ENCODE data around the gene AFMID.
"Not testable (repeated sequence)": the region's sequence is repeated elsewhere in the genome, so short reads cannot be mapped to it uniquely, and the experiment has no call there.

AFMID gene

DNA sequence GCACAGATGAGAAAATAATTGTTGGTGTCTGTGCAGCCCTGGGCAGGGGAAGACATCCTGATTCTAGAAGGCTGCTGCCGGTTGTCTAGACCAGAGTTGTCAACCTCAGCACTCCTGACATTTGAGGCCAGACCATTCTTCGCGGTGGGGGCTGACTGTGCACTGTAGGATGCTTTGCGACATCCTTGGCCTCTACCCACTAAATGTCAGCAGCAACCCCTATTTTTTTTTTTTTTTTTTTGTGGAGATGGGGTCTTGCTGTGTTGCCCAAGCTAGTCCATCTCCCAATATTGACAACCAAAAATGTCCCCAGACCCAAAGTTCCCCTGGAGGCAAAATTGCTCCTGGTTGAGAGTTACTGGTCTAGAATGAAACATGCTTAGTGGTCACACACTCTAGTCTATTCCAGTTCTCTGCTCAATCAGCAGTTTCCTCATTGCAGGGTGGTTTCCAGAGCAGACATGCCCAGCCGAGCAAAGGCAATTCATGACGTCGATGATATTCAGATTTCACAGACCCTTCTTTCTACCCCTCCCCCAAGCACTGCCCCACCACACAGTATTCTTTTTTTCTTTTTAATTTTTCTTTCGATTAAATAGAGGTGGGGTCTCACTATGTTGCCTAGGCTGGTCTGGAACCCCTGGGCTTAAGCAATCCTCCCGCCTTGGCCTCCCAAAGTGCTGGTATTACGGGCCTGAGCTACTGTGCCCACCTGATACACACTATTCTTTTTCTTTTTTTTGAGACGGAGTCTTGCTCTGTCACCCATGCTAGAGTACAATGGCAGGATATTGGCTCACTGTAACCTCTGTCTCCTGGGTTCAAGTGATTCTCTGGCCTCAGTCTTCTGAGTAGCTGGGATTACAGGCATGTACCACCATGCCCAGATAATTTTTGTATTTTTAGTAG, 32.0 kb upstream of the AFMID start:
- no peak for DNase-seq (ENCODE audit: low read depth)

DNA sequence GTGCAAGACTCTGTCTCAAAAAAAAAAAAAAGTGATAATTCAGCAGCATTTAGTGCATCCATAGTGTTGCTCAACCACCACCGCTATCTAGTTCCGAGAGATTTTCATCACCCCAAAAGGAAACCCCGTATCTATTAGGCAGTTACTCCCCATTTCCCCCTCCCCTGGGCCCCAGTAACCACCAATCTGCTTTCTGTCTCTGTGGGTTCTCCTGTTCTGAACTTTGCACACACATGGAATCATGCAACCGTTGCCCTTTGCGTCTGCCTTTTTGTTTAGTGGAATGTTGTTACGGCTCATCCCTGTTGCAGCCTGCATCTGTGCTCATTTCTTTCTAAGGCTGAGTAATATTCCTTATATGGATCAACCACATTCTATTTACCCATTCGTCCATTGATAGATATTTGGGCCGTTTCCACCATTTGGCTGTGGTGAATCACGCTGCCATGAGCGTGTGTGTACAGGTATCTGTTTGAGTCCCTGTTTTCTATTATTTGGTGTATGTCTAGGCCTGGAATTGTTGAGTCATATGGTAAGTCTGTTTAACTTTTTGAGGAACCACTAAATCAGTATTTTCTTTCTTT, 27.5 kb upstream of the AFMID start:
- no peak for DNase-seq (ENCODE audit: low read depth)

DNA sequence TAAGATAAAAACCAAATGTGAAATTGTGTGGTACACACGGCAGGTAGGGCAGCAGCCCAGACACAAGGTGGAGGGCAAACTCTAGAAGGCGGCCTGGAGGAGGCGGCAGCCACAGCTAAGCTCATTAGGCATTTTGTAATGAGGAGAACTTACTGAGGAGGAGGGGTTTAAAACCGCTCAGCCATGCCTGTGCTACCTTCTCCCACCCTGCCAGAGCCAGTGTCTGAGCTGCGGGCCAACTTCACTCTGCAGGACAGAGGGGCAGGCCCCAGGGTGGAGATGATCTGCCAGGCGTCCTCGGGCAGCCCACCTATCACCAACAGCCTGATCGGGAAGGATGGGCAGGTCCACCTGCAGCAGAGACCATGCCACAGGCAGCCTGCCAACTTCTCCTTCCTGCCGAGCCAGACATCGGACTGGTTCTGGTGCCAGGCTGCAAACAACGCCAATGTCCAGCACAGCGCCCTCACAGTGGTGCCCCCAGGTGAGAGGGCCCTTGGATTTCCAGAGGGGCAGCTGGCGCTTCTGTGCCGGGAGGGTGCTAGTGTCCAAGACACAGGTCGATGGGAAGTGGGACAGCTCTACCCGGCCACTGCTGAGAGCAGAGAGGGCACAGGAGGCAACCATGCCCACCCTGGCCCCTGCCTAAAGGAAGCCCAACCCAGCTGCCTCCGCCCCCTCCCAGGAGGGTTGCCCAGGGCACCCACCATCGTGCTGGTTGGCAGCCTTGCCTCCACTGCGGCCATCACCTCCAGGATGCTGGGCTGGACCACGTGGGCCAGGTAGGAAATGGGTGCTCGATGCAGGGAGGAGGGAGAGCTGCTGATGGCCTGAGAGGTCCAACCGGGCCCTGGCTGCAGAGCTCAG, 23.0 kb upstream of the AFMID start:
- no peak for DNase-seq (ENCODE audit: low read depth)

DNA sequence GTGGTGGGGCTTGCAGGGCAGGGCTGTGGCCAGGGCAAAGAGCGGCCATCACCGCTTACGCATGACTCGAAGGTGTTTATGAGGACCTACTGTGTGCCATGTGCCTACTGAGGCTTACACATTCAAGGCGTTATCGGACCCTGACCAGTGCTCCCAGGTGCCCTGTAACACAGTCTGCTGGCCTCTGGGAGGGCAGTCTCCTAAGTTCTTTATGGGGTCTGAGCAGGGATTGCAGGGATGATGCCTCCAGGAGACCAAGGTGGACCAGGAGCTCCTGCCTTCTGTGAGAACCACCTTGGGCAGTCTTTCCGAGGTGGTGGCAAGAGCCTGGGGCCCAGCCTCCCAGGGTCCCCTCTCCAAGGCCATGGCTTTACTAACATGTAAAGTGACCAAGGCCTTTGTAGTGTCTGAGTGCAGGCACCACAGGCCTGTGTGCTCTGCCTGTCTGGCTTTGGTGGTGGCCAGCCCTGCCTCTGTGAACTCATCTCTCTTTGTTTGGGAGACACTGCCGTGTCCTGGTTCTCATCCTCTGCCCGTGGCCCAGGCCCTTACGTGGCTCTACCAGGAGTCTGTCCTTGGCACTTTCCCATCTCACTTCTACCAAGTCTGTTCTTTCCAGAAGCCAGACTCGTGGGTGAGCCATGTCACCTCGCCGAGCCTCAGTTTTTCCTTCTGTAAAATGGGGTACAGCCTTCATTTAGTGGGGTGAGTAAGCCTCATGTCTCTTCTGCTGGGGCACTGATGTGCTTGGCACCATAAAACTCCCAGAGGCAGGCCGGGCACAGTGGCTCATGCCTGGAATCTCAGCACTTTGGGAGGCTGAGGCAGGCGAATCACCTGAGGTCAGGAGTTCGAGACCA, 22.2 kb upstream of the AFMID start:
- DNase-seq (ENCODE audit: low read depth), result no peak

DNA sequence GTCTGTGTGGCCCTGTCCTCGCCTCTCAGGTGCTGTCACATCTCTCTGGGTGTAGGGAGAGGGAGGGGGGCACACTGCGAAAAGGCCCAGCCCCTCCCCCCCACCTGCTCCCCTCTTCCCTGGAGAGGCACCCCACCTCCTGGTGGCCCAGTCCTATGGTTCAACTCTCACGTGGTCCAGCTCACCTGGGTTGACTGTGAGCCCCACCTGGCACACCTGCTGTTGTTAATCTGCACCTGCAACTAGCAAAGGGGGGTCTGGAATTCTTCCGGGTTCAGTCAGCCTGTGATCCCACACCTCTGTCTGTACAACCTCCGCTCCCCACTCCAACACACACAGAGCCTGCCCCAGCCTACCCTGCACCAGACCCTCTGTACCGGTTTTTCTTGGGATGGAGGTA, 20.7 kb upstream of the AFMID start:
- no peak for DNase-seq (ENCODE audit: low read depth)

DNA sequence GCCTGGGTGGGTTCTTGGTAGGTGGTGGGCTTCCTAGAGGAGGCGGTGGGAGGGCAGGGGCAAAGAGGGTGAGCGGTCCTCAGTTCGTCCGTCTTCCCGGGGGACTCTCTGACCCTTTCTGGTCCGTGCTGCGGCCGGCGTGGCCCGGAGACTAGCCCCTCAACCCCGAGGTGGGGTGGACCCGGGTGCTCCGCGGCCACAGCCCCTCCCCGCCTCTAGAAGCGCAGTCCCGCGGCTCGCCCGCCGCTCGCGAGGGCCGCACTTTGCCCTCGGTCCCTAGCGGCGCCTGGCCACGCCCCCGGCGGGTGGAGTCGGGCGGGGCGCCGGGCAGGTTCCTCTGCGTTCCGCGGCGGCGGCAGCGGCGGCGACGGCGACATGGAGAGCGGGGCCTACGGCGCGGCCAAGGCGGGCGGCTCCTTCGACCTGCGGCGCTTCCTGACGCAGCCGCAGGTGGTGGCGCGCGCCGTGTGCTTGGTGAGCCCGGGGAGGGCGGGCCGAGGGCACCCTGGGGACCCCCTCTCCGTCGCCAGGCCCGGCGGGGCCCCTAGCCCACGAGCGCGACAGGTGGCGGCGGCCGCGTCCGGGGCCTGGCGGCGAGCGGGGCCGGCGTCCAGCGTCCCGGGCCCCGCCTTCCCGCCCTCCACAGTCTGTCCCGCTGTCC, 18.8 kb upstream of the AFMID start, which contains the start of gene SYNGR2:
SYNGR2 (plus strand) TSS at position 340 of the 661 bp plus-strand sequence; CDS start at position 376, 36 bp downstream.
- DNase-seq (ENCODE audit: low read depth), result peak; percentile 65

DNA sequence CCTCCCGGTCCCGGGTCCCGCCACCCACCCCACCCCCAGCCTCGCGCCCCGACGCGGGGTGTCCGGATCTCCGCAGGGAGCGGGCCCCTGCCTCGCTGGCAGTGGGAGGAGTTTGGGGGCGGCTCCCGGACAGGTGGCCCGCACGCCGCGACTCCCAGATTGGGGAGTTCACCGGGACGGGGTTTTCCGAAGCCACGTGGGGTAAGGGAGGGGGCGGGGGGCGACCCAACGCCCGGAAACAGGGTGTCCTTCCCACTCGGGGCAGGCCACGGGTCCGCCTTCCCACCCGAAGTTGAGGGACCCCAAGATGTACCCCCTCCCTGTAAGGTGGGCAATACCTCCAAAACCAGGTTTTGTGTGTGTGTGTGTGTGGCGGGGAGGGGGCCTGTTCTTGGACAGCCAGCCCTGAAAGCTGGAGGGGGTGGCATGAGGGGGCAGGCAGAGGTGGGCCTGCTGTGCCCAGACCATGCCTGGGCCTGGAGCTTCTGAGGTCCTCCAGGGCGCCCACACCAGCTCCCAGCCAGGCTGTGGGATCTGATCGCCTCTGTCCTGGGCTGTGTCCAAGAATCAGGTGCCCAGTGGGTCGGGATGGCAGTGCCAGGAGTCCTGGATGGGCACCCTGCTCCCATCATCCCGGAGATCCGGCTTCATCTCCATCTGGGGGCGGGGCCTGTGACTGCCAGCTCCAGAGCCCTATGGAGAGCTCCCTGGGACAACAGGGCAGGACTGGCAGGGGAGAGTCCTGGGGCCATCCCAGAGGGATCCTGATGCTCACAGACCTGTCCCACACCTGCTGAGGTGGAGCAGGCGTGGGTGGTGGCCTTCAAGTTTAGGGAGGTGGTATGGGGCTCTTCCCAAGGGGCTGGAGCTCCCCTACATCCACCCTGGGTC, 18.0 kb upstream of the AFMID start:
- no peak for DNase-seq (ENCODE audit: low read depth)

DNA sequence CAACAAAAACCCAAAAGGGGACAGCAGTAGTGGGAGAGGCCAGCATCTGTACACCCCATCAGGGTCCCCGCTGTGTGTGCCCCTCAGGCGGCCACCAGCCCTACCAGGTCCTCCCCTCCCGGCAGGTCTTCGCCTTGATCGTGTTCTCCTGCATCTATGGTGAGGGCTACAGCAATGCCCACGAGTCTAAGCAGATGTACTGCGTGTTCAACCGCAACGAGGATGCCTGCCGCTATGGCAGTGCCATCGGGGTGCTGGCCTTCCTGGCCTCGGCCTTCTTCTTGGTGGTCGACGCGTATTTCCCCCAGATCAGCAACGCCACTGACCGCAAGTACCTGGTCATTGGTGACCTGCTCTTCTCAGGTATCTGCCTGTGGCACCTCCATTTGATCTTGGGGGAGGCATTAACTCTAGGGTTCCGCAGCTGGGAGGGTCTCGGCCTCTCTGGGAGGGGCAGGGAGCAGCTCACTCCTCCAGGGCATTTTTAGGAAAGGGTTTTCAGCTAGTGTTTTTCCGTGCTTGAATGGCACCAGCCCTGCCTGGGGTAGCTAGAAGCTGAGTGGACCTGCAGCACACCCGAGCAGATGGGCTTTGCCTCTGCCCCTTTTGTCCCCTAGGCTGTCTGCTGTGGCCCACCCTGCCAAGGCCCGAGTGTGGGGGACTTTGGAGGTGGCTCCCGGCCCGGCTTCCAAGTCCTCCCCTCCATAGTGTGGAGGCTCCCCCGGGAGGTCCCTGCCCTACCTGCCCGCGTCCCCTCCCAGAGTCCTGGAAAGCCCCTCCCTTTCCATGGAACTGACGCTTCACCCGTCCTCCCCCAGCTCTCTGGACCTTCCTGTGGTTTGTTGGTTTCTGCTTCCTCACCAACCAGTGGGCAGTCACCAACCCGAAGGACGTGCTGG, 16.2 kb upstream of the AFMID start:
- DNase-seq (ENCODE audit: low read depth), result no peak

DNA sequence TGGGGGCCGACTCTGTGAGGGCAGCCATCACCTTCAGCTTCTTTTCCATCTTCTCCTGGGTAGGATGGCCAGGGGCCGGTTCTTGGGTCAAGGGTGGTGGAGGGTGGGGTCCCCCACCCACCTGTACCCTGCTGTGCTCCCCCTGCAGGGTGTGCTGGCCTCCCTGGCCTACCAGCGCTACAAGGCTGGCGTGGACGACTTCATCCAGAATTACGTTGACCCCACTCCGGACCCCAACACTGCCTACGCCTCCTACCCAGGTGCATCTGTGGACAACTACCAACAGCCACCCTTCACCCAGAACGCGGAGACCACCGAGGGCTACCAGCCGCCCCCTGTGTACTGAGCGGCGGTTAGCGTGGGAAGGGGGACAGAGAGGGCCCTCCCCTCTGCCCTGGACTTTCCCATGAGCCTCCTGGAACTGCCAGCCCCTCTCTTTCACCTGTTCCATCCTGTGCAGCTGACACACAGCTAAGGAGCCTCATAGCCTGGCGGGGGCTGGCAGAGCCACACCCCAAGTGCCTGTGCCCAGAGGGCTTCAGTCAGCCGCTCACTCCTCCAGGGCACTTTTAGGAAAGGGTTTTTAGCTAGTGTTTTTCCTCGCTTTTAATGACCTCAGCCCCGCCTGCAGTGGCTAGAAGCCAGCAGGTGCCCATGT, 15.4 kb upstream of the AFMID start:
- DNase-seq (ENCODE audit: low read depth), result not testable (repeated sequence)

DNA sequence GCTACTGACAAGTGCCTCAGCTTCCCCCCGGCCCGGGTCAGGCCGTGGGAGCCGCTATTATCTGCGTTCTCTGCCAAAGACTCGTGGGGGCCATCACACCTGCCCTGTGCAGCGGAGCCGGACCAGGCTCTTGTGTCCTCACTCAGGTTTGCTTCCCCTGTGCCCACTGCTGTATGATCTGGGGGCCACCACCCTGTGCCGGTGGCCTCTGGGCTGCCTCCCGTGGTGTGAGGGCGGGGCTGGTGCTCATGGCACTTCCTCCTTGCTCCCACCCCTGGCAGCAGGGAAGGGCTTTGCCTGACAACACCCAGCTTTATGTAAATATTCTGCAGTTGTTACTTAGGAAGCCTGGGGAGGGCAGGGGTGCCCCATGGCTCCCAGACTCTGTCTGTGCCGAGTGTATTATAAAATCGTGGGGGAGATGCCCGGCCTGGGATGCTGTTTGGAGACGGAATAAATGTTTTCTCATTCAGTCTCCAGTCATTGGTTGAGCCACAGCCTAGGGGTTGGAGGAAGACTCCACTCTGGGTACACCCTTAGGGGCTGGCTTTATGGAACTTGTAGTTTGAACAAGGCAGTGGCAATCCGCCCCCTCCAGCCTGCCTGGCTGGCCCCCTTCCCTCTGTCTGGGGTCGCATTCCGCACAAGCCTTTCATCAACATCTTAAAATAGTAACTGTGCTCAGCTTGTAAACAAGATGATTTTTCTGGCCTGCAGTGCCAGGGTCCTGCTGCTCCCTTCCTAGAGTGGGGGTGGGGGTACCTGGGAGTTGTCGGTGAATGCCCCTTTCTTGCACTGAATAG, 14.7 kb upstream of the AFMID start:
- no peak for DNase-seq (ENCODE audit: low read depth)

DNA sequence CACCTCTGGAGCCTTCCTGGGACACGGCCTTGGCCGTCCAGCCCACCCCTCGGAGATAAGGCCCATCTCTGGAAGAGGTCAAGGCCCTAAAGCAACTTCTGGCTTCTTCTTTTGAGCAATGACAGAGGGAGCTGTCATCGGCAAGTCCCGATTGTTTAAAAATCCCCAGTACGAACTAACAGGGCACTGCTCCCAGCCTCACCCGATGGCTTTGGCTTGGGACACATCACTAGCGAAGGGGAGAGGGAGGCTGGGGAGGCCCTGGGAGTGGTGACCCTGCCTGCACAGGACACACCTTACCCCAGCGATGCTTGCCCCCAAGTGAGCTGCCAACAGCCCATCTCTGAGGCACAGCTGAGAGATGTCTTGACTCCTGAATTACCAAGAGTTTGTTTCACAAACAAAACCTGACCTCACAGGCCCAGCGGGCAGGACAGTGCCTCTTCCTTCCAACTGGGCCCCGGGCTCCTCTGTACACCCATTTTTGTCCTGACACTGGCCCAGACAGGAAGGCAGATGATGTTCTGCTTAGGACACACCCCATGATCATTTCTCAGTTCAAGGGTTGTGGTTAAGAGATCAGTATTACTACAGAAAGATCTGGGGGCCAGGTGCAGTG, 14.0 kb upstream of the AFMID start:
- DNase-seq (ENCODE audit: low read depth), result no peak

DNA sequence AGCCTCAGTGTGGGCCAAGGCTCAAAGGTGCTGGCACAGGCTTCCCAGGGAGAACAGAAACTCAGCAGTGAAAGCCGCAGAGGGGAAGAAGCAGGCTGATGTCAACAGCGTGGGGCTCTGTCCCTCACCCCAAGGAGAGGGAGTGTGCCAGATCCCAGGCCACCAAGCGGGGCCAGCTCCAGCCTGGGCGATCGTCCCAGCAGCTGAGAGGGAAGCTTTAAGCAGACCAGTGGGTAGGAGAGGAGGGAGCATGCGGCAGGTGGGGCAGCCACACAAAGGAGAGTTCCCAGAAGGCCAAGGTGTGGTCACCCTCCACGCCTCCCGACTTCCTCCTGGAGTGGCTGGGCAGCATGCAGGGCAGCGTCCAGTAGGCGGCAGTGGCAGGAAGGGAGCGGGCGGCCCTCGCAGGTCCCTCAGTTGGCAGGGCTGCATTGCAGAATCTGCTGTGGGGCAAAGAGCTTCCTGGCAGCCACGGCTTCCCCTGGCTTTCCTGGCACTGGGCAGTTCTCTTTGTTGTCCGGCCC, 12.8 kb upstream of the AFMID start:
- no peak for DNase-seq (ENCODE audit: low read depth)

DNA sequence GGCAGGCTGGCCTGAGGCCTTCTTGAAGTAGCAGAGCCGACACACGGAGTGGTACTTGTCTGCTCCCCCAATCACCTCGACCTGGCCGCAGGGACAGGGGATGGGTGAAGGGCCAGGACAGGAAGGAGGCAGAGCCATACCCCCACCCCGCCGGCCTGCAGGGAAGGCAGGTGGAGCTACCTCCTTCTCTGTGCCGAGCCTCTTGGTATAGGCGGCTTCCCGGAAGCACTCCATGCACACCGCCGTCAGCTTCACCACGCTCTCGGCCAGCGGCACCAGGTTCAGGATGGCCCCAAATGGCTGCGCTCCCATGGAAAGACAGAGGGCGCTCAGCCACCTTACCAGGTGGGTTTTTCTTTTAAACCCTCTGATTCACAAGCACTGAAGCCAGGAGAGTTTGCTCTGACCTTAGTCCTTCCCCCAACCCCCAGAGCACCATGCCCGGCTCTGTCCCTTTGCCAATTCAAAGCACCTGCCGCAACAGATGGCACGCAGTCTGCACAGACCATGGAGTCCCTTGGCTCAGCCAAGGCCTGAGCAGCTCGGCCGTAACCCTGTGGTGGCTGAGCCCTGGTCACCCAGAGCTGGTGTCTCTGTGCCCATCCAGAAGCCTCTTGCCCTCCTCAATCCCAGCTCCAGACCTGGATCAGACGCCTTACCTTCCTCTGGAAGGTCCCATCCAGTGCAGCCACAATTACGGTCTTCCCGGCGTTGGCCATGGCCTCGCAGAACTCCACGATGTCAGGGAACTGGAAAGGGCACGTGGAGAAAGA, 12.1 kb upstream of the AFMID start:
- no peak for DNase-seq (ENCODE audit: low read depth)

DNA sequence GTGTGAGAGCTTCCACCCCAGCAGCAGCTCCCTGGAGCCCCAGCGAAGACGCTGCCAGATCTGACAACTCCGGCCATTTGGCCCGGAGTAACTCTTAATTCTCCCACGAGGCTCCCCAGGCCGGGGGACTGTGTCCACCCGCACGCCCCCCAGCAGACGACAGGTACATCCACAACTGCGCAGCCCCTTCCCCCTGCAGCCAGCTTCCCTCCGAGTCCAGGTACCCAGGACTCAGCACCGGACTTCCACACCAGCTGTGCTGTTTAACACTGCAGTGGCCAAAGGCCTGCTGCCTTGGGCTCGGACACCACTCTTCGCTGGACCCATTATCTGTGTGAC, 11.6 kb upstream of the AFMID start:
- no peak for DNase-seq (ENCODE audit: low read depth)

DNA sequence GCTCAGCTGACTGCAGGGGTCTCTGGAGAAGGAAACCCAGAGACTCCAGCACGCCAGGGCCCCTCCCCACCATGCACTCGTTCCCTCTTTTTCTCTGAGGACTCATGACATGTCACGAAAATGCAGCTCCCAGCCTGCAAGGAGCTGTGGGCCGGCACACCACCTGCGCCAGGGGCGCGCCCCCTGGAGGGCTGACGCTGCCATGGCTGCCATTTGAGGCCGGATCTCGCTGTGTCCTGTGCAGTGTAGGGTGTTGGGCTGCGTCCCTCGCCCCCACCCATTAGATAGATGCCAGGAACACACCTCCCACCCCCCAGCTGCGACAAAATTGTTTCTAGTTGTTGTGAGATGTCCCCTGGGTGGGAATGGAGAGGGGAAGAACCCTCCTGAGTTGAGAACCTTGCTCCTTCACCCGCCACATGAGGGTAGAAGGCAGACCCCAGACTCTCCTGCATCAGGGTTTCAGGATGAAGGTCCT, 10.6 kb upstream of the AFMID start:
- no peak for DNase-seq (ENCODE audit: low read depth)

DNA sequence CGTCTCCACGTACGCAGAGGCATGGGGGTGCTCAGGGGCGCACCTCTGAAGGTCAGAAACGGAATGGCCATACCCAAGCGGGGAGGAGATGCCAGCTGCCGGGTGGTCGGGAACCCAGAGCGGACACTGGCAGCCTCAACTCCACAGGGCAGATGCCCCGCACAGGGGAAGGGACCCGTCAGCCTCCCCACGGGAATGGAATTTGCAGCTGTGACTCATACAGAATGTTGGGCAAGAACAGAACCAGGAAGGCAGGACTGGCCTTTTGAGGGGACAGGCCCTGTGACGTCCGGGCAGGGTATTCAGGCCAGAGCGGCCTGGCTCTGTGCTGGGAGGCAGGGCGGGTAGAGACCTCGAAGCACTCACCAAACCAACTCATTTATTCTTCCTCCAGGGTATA, 7.8 kb upstream of the AFMID start:
- DNase-seq (ENCODE audit: low read depth), result no peak

Data from CMK (cell line).